WI38 (cell line): ENCODE measurements around the gene RIPOR3.
"Not testable (repeated sequence)": the region's sequence is repeated elsewhere in the genome, so short reads cannot be mapped to it uniquely, and the experiment has no call there.

Experiments
- H3K4me3 ChIP-seq: 2 replicates; pipeline ENCODE4 v1.5.1; 2011; ENCODE audit warnings: low read depth, mild to moderate bottlenecking, control low read depth, low read length
- TF ChIP-seq, protein P1 (sequence below): IDR thresholded peaks from 2 replicates; pipeline ENCODE4 v1.5.1; 2012; ENCODE audit warnings: low read depth, mild to moderate bottlenecking, control low read depth, low read length

The RIPOR3 gene

GRCh38 chr20:50540620-50541605 is 150.4 kb downstream of the RIPOR3 start:
- no peak overlapping the region; the same call in 1 of the 2 replicates for H3K4me3 ChIP-seq
- TF ChIP-seq, protein P1, sequence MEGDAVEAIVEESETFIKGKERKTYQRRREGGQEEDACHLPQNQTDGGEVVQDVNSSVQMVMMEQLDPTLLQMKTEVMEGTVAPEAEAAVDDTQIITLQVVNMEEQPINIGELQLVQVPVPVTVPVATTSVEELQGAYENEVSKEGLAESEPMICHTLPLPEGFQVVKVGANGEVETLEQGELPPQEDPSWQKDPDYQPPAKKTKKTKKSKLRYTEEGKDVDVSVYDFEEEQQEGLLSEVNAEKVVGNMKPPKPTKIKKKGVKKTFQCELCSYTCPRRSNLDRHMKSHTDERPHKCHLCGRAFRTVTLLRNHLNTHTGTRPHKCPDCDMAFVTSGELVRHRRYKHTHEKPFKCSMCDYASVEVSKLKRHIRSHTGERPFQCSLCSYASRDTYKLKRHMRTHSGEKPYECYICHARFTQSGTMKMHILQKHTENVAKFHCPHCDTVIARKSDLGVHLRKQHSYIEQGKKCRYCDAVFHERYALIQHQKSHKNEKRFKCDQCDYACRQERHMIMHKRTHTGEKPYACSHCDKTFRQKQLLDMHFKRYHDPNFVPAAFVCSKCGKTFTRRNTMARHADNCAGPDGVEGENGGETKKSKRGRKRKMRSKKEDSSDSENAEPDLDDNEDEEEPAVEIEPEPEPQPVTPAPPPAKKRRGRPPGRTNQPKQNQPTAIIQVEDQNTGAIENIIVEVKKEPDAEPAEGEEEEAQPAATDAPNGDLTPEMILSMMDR = no peak

GRCh38 chr20:50539798-50540197 is 151.5 kb downstream of the RIPOR3 start:
- not testable (repeated sequence) for H3K4me3 ChIP-seq

- H3K4me3 ChIP-seq = no peak overlapping the region
- TF ChIP-seq, protein P1 = no peak
Observed at GRCh38 chr20:50538276-50538675, 153.1 kb downstream of the RIPOR3 start.

- no peak overlapping the region for H3K4me3 ChIP-seq
Observed at GRCh38 chr20:50537546-50538201, 153.7 kb downstream of the RIPOR3 start.

GRCh38 chr20:50536333-50536732 is 155.0 kb downstream of the RIPOR3 start:
- TF ChIP-seq, protein P1 = no peak
- no peak overlapping the region for H3K4me3 ChIP-seq

More at GRCh38 chr20:50537546-50538201, 153.7 kb downstream of the RIPOR3 start:
- TF ChIP-seq, protein P1 = no peak
